Mucosa of stomach (tissue), 1 donor: ENCODE measurements around the gene DGKD.

Experiments used
- H3K27me3 ChIP-seq: one replicate; pipeline ENCODE4 v1.7.0; 2013; ENCODE audit warnings: mild to moderate bottlenecking, low read length; ENCODE audit not compliant: control insufficient read depth, insufficient read depth
- H3K36me3 ChIP-seq: one replicate; pipeline ENCODE4 v1.7.0; 2013; ENCODE audit warnings: low read length; ENCODE audit not compliant: control insufficient read depth, insufficient read depth
- H3K4me1 ChIP-seq: one replicate; pipeline ENCODE4 v1.7.0; 2013; ENCODE audit warnings: mild to moderate bottlenecking, low read length; ENCODE audit not compliant: control insufficient read depth, insufficient read depth
- H3K4me3 ChIP-seq: one replicate; pipeline ENCODE4 v1.7.0; 2013; ENCODE audit warnings: low read length
- H3K9ac ChIP-seq: one replicate; pipeline ENCODE4 v1.7.0; 2013; ENCODE audit warnings: mild to moderate bottlenecking, low read length, moderate library complexity
- H3K9me3 ChIP-seq: one replicate; pipeline ENCODE4 v1.7.0; 2013; ENCODE audit warnings: mild to moderate bottlenecking, low read length, moderate library complexity; ENCODE audit not compliant: control insufficient read depth
- donor health status: Pancreatic carcinoma.

The DGKD gene

DNA sequence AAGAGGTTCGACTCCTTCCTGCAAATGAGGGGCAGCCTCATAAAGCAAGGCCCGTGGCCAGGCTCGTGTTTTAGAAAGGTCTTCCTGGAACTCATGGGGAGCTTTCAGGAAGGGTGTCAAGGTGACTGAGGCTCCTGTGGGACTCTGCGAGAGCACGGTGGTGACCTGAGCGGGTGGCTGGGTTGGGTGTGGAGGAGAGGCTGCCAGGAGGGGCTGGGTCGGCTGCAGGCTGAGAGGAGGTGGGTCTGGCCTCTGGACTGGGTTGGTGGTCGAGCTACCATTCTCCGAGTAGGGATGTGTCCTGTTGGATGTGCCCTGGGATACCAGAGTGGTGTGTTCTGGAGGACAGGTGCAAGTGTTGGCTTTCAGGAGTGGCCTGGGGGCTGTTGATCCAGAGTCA lies 86.4 kb downstream of the DGKD start:
- Histone ChIP-seq H3K27me3 (no peaks in the 10 kb centered on the region), H3K4me1 (peaks cover 45% of the 10 kb centered on the region), H3K36me3 (peaks cover 33% of the 10 kb centered on the region), H3K4me3 (no peak overlapping the region), H3K9ac (no peak overlapping the region), H3K9me3 (no peaks in the 10 kb centered on the region)

- Histone ChIP-seq H3K4me1 (peaks cover 45% of the 10 kb centered on the region), H3K9me3 (no peaks in the 10 kb centered on the region), H3K27me3 (no peaks in the 10 kb centered on the region), H3K9ac (no peak overlapping the region), H3K36me3 (peaks cover 33% of the 10 kb centered on the region), H3K4me3 (no peak overlapping the region)
Observed at GRCh38 chr2:233441161-233442027, 87.1 kb downstream of the DGKD start.

DNA sequence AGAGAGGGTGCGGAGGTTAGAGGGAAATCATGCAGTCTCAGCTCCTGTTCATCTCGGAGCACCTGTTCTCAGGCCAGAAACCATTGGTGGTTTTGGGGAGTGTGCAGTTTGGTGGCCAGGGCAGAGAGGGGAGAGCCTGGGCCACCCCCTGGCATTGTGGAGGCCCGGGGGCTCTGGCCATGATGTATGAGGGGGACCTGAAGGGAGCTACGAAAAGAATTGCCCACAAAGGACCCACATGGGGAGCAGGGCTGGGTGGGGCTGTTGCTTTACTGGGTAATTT lies 87.7 kb downstream of the DGKD start:
- H3K9ac ChIP-seq = no peak overlapping the region
- H3K27me3 ChIP-seq = no peaks in the 10 kb centered on the region
- no peak overlapping the region for H3K4me3 ChIP-seq
- peaks cover 31% of the 10 kb centered on the region for H3K36me3 ChIP-seq
- no peaks in the 10 kb centered on the region for H3K9me3 ChIP-seq
- H3K4me1 ChIP-seq = peaks cover 45% of the 10 kb centered on the region

DNA sequence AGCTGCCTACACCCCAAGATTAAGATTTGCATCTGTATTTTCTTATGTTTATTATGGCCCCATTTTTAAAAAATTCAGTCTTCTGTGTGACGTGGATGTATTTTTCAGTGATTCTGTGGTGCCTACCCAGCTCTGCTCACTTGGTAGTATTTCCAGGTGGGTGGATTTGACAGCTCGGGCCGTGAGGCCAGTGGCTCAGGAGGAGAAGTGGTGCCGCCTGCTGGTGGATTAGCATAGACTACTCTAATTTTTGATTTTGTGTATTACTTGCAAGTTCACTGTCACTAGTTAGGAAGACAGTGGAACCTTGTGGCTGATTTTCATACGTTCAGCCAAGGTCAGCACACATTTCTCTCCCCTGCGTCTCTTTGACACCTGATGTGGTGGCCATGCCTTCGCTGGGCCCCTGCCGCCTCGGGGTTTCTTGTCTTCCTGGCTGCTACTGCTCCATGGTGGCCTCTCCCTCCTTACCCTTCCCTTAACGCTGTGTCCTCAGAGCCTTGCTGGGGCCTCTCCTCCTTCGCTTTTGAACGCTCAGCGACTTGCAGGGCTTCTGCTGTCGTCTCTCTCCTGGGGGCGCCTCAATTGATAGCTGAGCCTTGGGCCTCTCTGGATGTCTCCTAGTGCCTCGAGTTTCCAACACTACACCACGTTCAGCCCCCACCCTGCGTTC lies 89.4 kb downstream of the DGKD start:
- no peaks in the 10 kb centered on the region for H3K27me3 ChIP-seq
- H3K36me3 ChIP-seq = peaks cover 17% of the 10 kb centered on the region
- peak overlapping the region; percentile 16 for H3K9ac ChIP-seq
- H3K4me3 ChIP-seq = no peak overlapping the region
- no peaks in the 10 kb centered on the region for H3K9me3 ChIP-seq
- H3K4me1 ChIP-seq = peaks cover 40% of the 10 kb centered on the region

DNA sequence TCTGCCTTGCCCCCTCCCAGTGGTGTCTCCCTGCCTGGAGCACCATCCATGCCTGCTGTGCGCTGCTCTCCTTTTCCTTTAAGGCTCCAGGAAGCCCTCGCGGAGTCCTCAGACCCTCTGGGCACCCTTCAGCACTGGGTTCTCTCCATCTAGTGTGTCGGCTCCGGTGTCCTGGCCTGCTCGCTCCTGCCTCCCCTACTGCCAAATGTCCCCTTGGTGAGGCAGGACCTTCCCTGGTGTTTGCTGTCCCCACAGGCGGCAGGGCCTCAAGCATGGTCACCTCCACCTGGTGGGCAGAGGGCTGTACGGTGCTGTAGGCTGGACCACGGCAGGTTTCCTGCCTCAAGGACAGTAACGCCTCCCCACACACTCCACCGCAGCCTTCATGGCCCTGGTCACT lies 90.2 kb downstream of the DGKD start:
- no peaks in the 10 kb centered on the region for H3K27me3 ChIP-seq
- H3K9ac ChIP-seq = no peak overlapping the region
- H3K9me3 ChIP-seq = no peaks in the 10 kb centered on the region
- peaks cover 20% of the 10 kb centered on the region for H3K36me3 ChIP-seq
- peaks cover 38% of the 10 kb centered on the region for H3K4me1 ChIP-seq
- H3K4me3 ChIP-seq = no peak overlapping the region

GRCh38 chr2:233445152-233445830 lies 91.0 kb downstream of the DGKD start:
- H3K36me3 ChIP-seq = peaks cover 28% of the 10 kb centered on the region
- H3K9me3 ChIP-seq = no peaks in the 10 kb centered on the region
- no peaks in the 10 kb centered on the region for H3K27me3 ChIP-seq
- H3K4me1 ChIP-seq = peaks cover 33% of the 10 kb centered on the region
- no peak overlapping the region for H3K4me3 ChIP-seq
- no peak overlapping the region for H3K9ac ChIP-seq

DNA sequence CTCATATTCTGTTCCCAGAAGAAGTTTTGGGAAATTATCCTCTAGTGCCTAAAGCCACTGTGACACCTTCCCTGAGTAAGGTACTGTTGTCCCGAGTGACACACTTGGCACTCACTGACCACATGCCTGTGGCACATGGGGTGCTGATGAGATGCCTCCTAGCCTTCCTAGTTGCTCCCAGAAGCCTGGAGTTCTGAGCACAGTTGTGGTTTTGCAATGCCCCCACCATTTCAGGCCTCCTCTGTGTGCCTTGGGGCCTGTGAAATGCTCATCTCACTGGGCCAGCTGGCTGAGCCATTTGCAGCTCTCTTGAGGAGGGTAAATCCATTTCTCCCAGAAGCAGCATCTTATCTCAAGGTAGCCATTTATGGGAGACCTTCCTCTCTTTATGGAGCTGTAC lies 91.8 kb downstream of the DGKD start:
- Histone ChIP-seq H3K4me1 (peaks cover 26% of the 10 kb centered on the region), H3K36me3 (peaks cover 36% of the 10 kb centered on the region), H3K9me3 (no peaks in the 10 kb centered on the region), H3K9ac (no peak overlapping the region), H3K4me3 (no peak overlapping the region), H3K27me3 (no peaks in the 10 kb centered on the region)

- peaks cover 26% of the 10 kb centered on the region for H3K4me1 ChIP-seq
- H3K36me3 ChIP-seq = peaks cover 36% of the 10 kb centered on the region
- no peaks in the 10 kb centered on the region for H3K27me3 ChIP-seq
- no peaks in the 10 kb centered on the region for H3K9me3 ChIP-seq
- no peak overlapping the region for H3K9ac ChIP-seq
- H3K4me3 ChIP-seq = no peak overlapping the region
Observed at GRCh38 chr2:233446606-233447305, 92.5 kb downstream of the DGKD start.

DNA sequence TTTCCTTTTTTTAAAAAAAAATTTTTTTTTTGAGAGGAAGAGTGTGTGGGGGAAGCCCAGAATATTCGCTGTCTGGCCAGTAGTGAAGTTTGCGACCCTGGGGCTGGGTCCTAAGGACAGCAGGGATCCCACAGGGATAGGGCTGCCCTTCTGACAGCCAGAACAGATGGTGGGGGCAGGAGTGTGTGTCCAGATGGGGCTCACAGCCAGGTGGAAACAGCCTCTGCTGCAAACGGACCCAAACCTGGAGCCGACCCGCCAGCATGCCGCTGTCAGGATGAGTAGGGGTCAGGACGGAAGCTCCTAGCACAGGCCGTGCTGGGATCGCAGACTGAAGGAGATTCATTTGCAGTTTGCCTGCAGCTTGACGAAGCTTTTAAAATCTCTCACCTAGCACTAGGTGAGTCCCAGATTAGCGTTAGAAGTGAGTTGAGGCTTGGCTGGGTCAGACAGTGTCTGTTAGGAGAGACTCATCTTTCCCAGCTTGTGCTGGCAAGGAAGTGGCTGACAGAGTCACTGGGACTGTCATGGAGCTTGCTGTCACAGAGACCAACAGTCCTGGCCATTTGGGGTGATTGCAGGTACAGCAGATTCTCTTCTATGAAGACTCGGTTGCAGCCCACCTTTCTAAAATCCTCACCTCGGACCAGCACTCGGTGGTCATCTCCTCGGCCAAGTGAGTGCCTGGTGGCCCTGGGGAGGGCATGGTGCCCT lies 93.4 kb downstream of the DGKD start:
- Histone ChIP-seq H3K4me1 (peaks cover 26% of the 10 kb centered on the region), H3K36me3 (peaks cover 44% of the 10 kb centered on the region), H3K4me3 (no peak overlapping the region), H3K27me3 (no peaks in the 10 kb centered on the region), H3K9ac (no peak overlapping the region), H3K9me3 (no peaks in the 10 kb centered on the region)

- Histone ChIP-seq H3K4me1 (peaks cover 25% of the 10 kb centered on the region), H3K9me3 (no peaks in the 10 kb centered on the region), H3K4me3 (no peak overlapping the region), H3K36me3 (peaks cover 48% of the 10 kb centered on the region), H3K9ac (no peak overlapping the region), H3K27me3 (no peaks in the 10 kb centered on the region)
Observed at GRCh38 chr2:233448220-233448559, 93.9 kb downstream of the DGKD start.

GRCh38 chr2:233448575-233448974 lies 94.3 kb downstream of the DGKD start:
- no peaks in the 10 kb centered on the region for H3K9me3 ChIP-seq
- no peak overlapping the region for H3K9ac ChIP-seq
- H3K36me3 ChIP-seq = peaks cover 52% of the 10 kb centered on the region
- no peak overlapping the region for H3K4me3 ChIP-seq
- H3K27me3 ChIP-seq = no peaks in the 10 kb centered on the region
- H3K4me1 ChIP-seq = peaks cover 21% of the 10 kb centered on the region
